Activated gamma-delta T cell (primary cell): ENCODE results near the gene MLYCD.
A peak's percentile ranks its signal among the peaks of the same experiment; 100 is the strongest.

Experiments used
- DNase-seq: peaks from one replicate; lab custom pipeline; 2025; lab: John Stamatoyannopoulos, UW

The MLYCD gene

GRCh38 chr16:83899272-83899897 lies 470 bp downstream of the MLYCD start:
- DNase-seq, result peak; percentile 42

- DNase-seq, result no peak
Observed at GRCh38 chr16:83899978-83900377, 1.1 kb downstream of the MLYCD start.

- no peak for DNase-seq
Observed at GRCh38 chr16:83900571-83900970, 1.7 kb downstream of the MLYCD start.

GRCh38 chr16:83901101-83901500 lies 2.2 kb downstream of the MLYCD start:
- DNase-seq, result no peak

- DNase-seq, result no peak
Observed at GRCh38 chr16:83903751-83904150, 4.8 kb downstream of the MLYCD start.

- no peak for DNase-seq
Observed at GRCh38 chr16:83906683-83907082, 7.8 kb downstream of the MLYCD start.

GRCh38 chr16:83907111-83907510 lies 8.2 kb downstream of the MLYCD start:
- no peak for DNase-seq

GRCh38 chr16:83907631-83908250 lies 8.8 kb downstream of the MLYCD start:
- DNase-seq, result no peak

- no peak for DNase-seq
Observed at GRCh38 chr16:83908798-83909197, 9.9 kb downstream of the MLYCD start.

- DNase-seq, result no peak
Observed at GRCh38 chr16:83911290-83911689, 12.4 kb downstream of the MLYCD start.

GRCh38 chr16:83912519-83913244 lies 13.8 kb downstream of the MLYCD start:
- DNase-seq, result no peak

- no peak for DNase-seq
Observed at GRCh38 chr16:83913245-83913633, 14.3 kb downstream of the MLYCD start.

- no peak for DNase-seq
Observed at GRCh38 chr16:83914091-83914710, 15.3 kb downstream of the MLYCD start.

- no peak for DNase-seq
Observed at GRCh38 chr16:83915081-83915480, 16.2 kb downstream of the MLYCD start.

- DNase-seq, result no peak
Observed at GRCh38 chr16:83915491-83915890, 16.6 kb downstream of the MLYCD start.

GRCh38 chr16:83917152-83918120 lies 18.5 kb downstream of the MLYCD start:
- DNase-seq, result no peak

- DNase-seq, result no peak
Observed at GRCh38 chr16:83920894-83921491, 22.1 kb downstream of the MLYCD start.

- no peak for DNase-seq
Observed at GRCh38 chr16:83923581-83924365, 24.9 kb downstream of the MLYCD start.

GRCh38 chr16:83924686-83925085 lies 25.8 kb downstream of the MLYCD start:
- DNase-seq, result no peak
